ENCODE measurements around the gene ADAMTS18. TPM values are rescaled to one million over a fixed set of nuclear protein-coding genes. Genes with fewer than 3 reads are reported as not detected.

The ADAMTS18 gene
- total RNA-seq, 2 experiments from 2014 or later, result not detected

DNA sequence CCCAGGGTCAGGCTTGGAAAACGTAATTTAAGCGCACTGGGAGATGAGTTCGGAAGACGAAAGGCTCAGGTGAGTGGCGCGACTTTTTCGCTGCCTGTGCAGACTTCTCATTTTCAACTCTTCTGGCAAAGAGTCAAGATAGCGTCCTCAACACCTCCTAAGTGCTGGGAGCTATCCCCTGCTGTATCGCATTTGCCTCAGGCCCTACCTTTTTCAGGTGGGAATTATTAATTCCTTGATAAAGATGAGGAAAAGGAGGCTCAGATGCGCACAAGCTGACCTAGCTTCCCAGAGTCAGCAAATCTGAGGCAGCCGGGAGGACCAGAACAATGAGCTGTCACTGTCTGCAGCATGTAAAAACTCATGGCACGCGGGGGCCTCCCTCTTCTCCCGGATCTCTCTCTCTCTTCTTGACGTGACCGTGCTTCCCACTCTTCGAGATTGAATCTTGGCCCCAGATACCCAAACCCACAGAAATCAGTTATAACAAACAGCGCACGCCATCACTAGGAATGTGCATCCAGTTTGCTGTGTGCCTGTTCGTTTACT lies 512 bp upstream of the ADAMTS18 start:
- no TSS peak for BruUV-seq (replicated peaks)
- TF ChIP-seq, protein P1, sequence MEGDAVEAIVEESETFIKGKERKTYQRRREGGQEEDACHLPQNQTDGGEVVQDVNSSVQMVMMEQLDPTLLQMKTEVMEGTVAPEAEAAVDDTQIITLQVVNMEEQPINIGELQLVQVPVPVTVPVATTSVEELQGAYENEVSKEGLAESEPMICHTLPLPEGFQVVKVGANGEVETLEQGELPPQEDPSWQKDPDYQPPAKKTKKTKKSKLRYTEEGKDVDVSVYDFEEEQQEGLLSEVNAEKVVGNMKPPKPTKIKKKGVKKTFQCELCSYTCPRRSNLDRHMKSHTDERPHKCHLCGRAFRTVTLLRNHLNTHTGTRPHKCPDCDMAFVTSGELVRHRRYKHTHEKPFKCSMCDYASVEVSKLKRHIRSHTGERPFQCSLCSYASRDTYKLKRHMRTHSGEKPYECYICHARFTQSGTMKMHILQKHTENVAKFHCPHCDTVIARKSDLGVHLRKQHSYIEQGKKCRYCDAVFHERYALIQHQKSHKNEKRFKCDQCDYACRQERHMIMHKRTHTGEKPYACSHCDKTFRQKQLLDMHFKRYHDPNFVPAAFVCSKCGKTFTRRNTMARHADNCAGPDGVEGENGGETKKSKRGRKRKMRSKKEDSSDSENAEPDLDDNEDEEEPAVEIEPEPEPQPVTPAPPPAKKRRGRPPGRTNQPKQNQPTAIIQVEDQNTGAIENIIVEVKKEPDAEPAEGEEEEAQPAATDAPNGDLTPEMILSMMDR (conservative IDR thresholded peaks at IDR 0.05; ENCODE audit: low read length), result no peak
- no peak for TF ChIP-seq EZH2phosphoT487 (IDR thresholded peaks at IDR 0.05; ENCODE audit: borderline replicate concordance, low read depth, low read length)
- intact Hi-C loops (cut with micrococcal nuclease; ENCODE audit: unreplicated experiment), result loop anchor here (10.0 kb wide), 1 partner anchor 201 kb away; no protein-coding TSS in a partner anchor
- H3K27ac ChIP-seq (ENCODE audit: low read depth, low read length, poor library complexity, severe bottlenecking), result no peak overlapping the region
- H2AFZ ChIP-seq (ENCODE audit: low read length), result no peak overlapping the region
- no peaks in the 10 kb centered on the region for H3K9me3 ChIP-seq (ENCODE audit: low read length)
- no peaks in the 10 kb centered on the region for H3K36me3 ChIP-seq (ENCODE audit: insufficient read depth, low read length)
- ChIA-PET CTCF (ENCODE audit: unreplicated experiment) (no interaction called here), POLR2A (interaction anchor here (0.6 to 1.3 kb wide), 3 partner anchors 14 to 250 kb away, joined by 3 to 4 read pairs (median 3); no protein-coding TSS in a partner anchor)
- H3K4me2 ChIP-seq (ENCODE audit: low read length), result no peak overlapping the region
- no peaks in the 10 kb centered on the region for H4K20me1 ChIP-seq (ENCODE audit: insufficient read depth, low read length)
- no peaks in the 10 kb centered on the region for H3K9me2 ChIP-seq (ENCODE audit: insufficient read depth, low read length)
- no peak for DNase-seq (ENCODE audit: low spot score)
- no peaks in the 10 kb centered on the region for H3K79me2 ChIP-seq (ENCODE audit: insufficient read depth, low read depth, low read length)
- H3K4me1 ChIP-seq (ENCODE audit: insufficient read depth, low read length, poor library complexity, severe bottlenecking), result no peaks in the 10 kb centered on the region
- no peak overlapping the region for H3K4me3 ChIP-seq (ENCODE audit: low read depth, low read length, poor library complexity, severe bottlenecking)

- H3K9me2 ChIP-seq (ENCODE audit: insufficient read depth, low read length), result no peaks in the 10 kb centered on the region
- intact Hi-C loops (cut with micrococcal nuclease; ENCODE audit: unreplicated experiment), result loop anchor here (10.0 kb wide), 1 partner anchor 199 kb away; no protein-coding TSS in a partner anchor
- H3K79me2 ChIP-seq (ENCODE audit: insufficient read depth, low read depth, low read length), result no peaks in the 10 kb centered on the region
- ChIA-PET POLR2A (interaction anchor here (1.6 kb wide), 1 partner anchor 10 kb away, joined by 4 read pairs; no protein-coding TSS in a partner anchor), CTCF (ENCODE audit: unreplicated experiment) (no interaction called here)
- no peaks in the 10 kb centered on the region for H3K9me3 ChIP-seq (ENCODE audit: low read length)
- TF ChIP-seq, protein P1 (conservative IDR thresholded peaks at IDR 0.05; ENCODE audit: low read length), result no peak
- no peak for TF ChIP-seq EZH2phosphoT487 (IDR thresholded peaks at IDR 0.05; ENCODE audit: borderline replicate concordance, low read depth, low read length)
- H4K20me1 ChIP-seq (ENCODE audit: insufficient read depth, low read length), result no peaks in the 10 kb centered on the region
- no peak for DNase-seq (ENCODE audit: low spot score)
- H3K4me2 ChIP-seq (ENCODE audit: low read length), result no peak overlapping the region
- H3K4me3 ChIP-seq (ENCODE audit: low read depth, low read length, poor library complexity, severe bottlenecking), result no peak overlapping the region
- H3K36me3 ChIP-seq (ENCODE audit: insufficient read depth, low read length), result no peaks in the 10 kb centered on the region
- H3K4me1 ChIP-seq (ENCODE audit: insufficient read depth, low read length, poor library complexity, severe bottlenecking), result no peaks in the 10 kb centered on the region
- no peak overlapping the region for H2AFZ ChIP-seq (ENCODE audit: low read length)
- no peak overlapping the region for H3K27ac ChIP-seq (ENCODE audit: low read depth, low read length, poor library complexity, severe bottlenecking)
- no TSS peak for BruUV-seq (replicated peaks)
Measured at GRCh38 chr16:77434022-77434529, 758 bp downstream of the ADAMTS18 start.

DNA sequence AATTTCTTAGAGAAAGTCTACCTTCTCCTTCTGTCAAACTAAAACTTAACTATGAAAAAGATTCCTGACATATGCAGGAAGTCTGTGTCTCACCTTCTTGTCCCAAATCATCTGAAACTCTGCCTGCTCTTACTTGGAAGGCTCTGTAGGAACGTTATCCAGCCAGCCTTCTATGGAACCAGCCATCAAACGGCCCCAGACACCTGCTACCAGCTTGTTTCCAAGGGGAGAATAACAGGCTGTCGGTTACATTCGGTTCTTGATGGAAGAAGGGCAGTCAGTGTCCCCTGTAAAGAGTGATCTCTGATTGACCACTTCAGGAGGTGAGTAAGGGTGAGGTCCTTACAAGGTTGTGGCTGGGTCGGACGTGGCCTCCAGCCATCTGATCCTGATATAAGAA lies 1.7 kb downstream of the ADAMTS18 start:
- ChIA-PET POLR2A (interaction anchor here (1.1 to 1.6 kb wide), 2 partner anchors 9 to 28 kb away, joined by 3 to 4 read pairs; no protein-coding TSS in a partner anchor), CTCF (ENCODE audit: unreplicated experiment) (no interaction called here)
- DNase-seq (ENCODE audit: low spot score), result no peak
- H3K9me3 ChIP-seq (ENCODE audit: low read length), result no peaks in the 10 kb centered on the region
- no peaks in the 10 kb centered on the region for H3K4me1 ChIP-seq (ENCODE audit: insufficient read depth, low read length, poor library complexity, severe bottlenecking)
- intact Hi-C loops (cut with micrococcal nuclease; ENCODE audit: unreplicated experiment), result loop anchor here (10.0 kb wide), 1 partner anchor 198 kb away; no protein-coding TSS in a partner anchor
- no peak overlapping the region for H3K4me3 ChIP-seq (ENCODE audit: low read depth, low read length, poor library complexity, severe bottlenecking)
- no peaks in the 10 kb centered on the region for H3K36me3 ChIP-seq (ENCODE audit: insufficient read depth, low read length)
- H3K4me2 ChIP-seq (ENCODE audit: low read length), result no peak overlapping the region
- no peak for TF ChIP-seq EZH2phosphoT487 (IDR thresholded peaks at IDR 0.05; ENCODE audit: borderline replicate concordance, low read depth, low read length)
- TF ChIP-seq, protein P1 (conservative IDR thresholded peaks at IDR 0.05; ENCODE audit: low read length), result no peak
- H2AFZ ChIP-seq (ENCODE audit: low read length), result no peak overlapping the region
- H4K20me1 ChIP-seq (ENCODE audit: insufficient read depth, low read length), result no peaks in the 10 kb centered on the region
- no peaks in the 10 kb centered on the region for H3K9me2 ChIP-seq (ENCODE audit: insufficient read depth, low read length)
- BruUV-seq (replicated peaks), result no TSS peak
- H3K27ac ChIP-seq (ENCODE audit: low read depth, low read length, poor library complexity, severe bottlenecking), result no peak overlapping the region
- no peaks in the 10 kb centered on the region for H3K79me2 ChIP-seq (ENCODE audit: insufficient read depth, low read depth, low read length)

Measured in OCI-LY7 (cell line).